Prostate gland (tissue), 2 donors: ENCODE measurements around the gene TSPAN18.

Experiments
- CTCF ChIP-seq, 4 experiments: fragments of 200-600 bp in 2 of 4; fragments of 450-650 bp in 2 of 4; sonication (generic) in 2 of 4; IDR thresholded peaks; 1 replicate in 3 of 4; 2 replicates in 1 of 4; pipeline ENCODE4 v1.5.1; 2016 to 2019; ENCODE audit warnings: antibody characterized with exemption in 4 of 4, mild to moderate bottlenecking in 2 of 4, moderate library complexity in 2 of 4
- POLR2A ChIP-seq: fragments of 450-650 bp; IDR thresholded peaks from one replicate; pipeline ENCODE4 v1.6.1; 2016; ENCODE audit warnings: antibody characterized with exemption, mild to moderate bottlenecking
- POLR2AphosphoS5 ChIP-seq: sonication (generic); formaldehyde crosslinking; IDR thresholded peaks from one replicate; pipeline ENCODE4 v1.6.1; 2017; ENCODE audit warnings: antibody characterized with exemption

GRCh38 chr11:44693654-44694119, 33.1 kb upstream of the TSPAN18 start:
- TF ChIP-seq CTCF (IDR thresholded peaks at IDR 0.05): no peak
- TF ChIP-seq POLR2A: no peak
- TF ChIP-seq POLR2AphosphoS5: no peak
